ENCODE data around the gene VPS13A. TPM values are rescaled to one million over a fixed set of nuclear protein-coding genes. Genes with fewer than 3 reads are reported as not detected.
A peak's percentile ranks its signal among the peaks of the same experiment; 100 is the strongest.

Gene VPS13A
- total RNA-seq (2014; rRNA removed; shearing (Covaris generic)) = 5.8 and 8.7 TPM in 2 replicates

- peak; percentile 94 for DNase-seq (ENCODE audit: low spot score)
Measured at GRCh38 chr9:77177143-77177893, at the start of gene VPS13A. Gene VPS13A, plus strand, starts transcription at chr9:77177534. Its CDS starts 171 bp downstream, at chr9:77177705.

- DNase-seq (ENCODE audit: low spot score) = no peak
Measured at GRCh38 chr9:77128125-77128789, 49.1 kb upstream of the VPS13A start.

GRCh38 chr9:77131399-77131798, 45.9 kb upstream of the VPS13A start:
- no peak for DNase-seq (ENCODE audit: low spot score)

GRCh38 chr9:77133011-77133410, 44.3 kb upstream of the VPS13A start:
- DNase-seq (ENCODE audit: low spot score) = no peak

- DNase-seq (ENCODE audit: low spot score) = no peak
Measured at GRCh38 chr9:77142366-77142765, 35.0 kb upstream of the VPS13A start.

GRCh38 chr9:77149879-77150278, 27.5 kb upstream of the VPS13A start:
- no peak for DNase-seq (ENCODE audit: low spot score)

- no peak for DNase-seq (ENCODE audit: low spot score)
Measured at GRCh38 chr9:77152289-77152688, 25.0 kb upstream of the VPS13A start.

- no peak for DNase-seq (ENCODE audit: low spot score)
Measured at GRCh38 chr9:77156646-77157371, 20.5 kb upstream of the VPS13A start.

- DNase-seq (ENCODE audit: low spot score) = no peak
Measured at GRCh38 chr9:77158772-77159513, 18.4 kb upstream of the VPS13A start.

GRCh38 chr9:77161191-77161590, 16.1 kb upstream of the VPS13A start:
- DNase-seq (ENCODE audit: low spot score) = no peak

GRCh38 chr9:77161966-77162365, 15.4 kb upstream of the VPS13A start:
- DNase-seq (ENCODE audit: low spot score) = no peak

- no peak for DNase-seq (ENCODE audit: low spot score)
Measured at GRCh38 chr9:77162366-77162765, 15.0 kb upstream of the VPS13A start.

- no peak for DNase-seq (ENCODE audit: low spot score)
Measured at GRCh38 chr9:77163884-77164283, 13.4 kb upstream of the VPS13A start.

- DNase-seq (ENCODE audit: low spot score) = no peak
Measured at GRCh38 chr9:77166193-77166592, 11.1 kb upstream of the VPS13A start.

GRCh38 chr9:77170991-77171699, 6.2 kb upstream of the VPS13A start:
- DNase-seq (ENCODE audit: low spot score) = no peak

GRCh38 chr9:77175151-77175550, 2.2 kb upstream of the VPS13A start:
- no peak for DNase-seq (ENCODE audit: low spot score)

- DNase-seq (ENCODE audit: low spot score) = no peak
Measured at GRCh38 chr9:77176106-77176505, 1.2 kb upstream of the VPS13A start.

- DNase-seq (ENCODE audit: low spot score) = no peak
Measured at GRCh38 chr9:77176686-77177142, 620 bp upstream of the VPS13A start.

GRCh38 chr9:77177894-77178794, 810 bp downstream of the VPS13A start:
- DNase-seq (ENCODE audit: low spot score) = no peak

- no peak for DNase-seq (ENCODE audit: low spot score)
Measured at GRCh38 chr9:77180056-77180455, 2.7 kb downstream of the VPS13A start.
